Progenitor cell of endocrine pancreas (in vitro differentiated cells): Measurements from ENCODE around the gene SPAG16. TPM values are rescaled to one million over a fixed set of nuclear protein-coding genes. Genes with fewer than 3 reads are reported as not detected.

Source experiments
- DNase-seq: peaks from one replicate; pipeline ENCODE4 v3.0.0; 2021; ENCODE audit warnings: low spot score; ENCODE audit not compliant: unreplicated experiment
- H3K27ac Mint-ChIP-seq: 2 replicates; pipeline ENCODE4 v1.8.0; 2021; ENCODE audit warnings: mild to moderate bottlenecking, moderate library complexity, mixed read lengths
- H3K27me3 Mint-ChIP-seq: 2 replicates; pipeline ENCODE4 v1.8.0; 2021; ENCODE audit warnings: mixed read lengths
- H3K36me3 Mint-ChIP-seq: 2 replicates; pipeline ENCODE4 v1.8.0; 2022; ENCODE audit warnings: mixed read lengths; ENCODE audit not compliant: insufficient read depth
- H3K4me1 Mint-ChIP-seq: 2 replicates; pipeline ENCODE4 v1.8.0; 2021; ENCODE audit warnings: low read depth, mixed read lengths
- H3K4me3 Mint-ChIP-seq: 2 replicates; pipeline ENCODE4 v1.8.0; 2021; ENCODE audit warnings: low read depth, mild to moderate bottlenecking, moderate library complexity, mixed read lengths
- H3K9me3 Mint-ChIP-seq: 2 replicates; pipeline ENCODE4 v1.8.0; 2021; ENCODE audit warnings: low read depth, mixed read lengths
- total RNA-seq: library from RNA; stranded (reverse); gene quantifications from 2 replicates; pipeline ENCODE4 v1.2.1, GENCODE V29; 2021
- TF ChIP-seq, protein P1 (sequence below): fragments of 200-600 bp; sonication (generic); IDR thresholded peaks from one replicate; pipeline ENCODE4 v1.5.0; 2021; ENCODE audit warnings: antibody characterized with exemption, mild to moderate bottlenecking; ENCODE audit not compliant: unreplicated experiment

Gene SPAG16
- total RNA-seq, 1 donor from 2014 or later = 52.8 TPM

GRCh38 chr2:214244847-214245246, 960.6 kb downstream of the SPAG16 start:
- H3K36me3 Mint-ChIP-seq = no peaks in the 10 kb centered on the region
- TF ChIP-seq, protein P1, sequence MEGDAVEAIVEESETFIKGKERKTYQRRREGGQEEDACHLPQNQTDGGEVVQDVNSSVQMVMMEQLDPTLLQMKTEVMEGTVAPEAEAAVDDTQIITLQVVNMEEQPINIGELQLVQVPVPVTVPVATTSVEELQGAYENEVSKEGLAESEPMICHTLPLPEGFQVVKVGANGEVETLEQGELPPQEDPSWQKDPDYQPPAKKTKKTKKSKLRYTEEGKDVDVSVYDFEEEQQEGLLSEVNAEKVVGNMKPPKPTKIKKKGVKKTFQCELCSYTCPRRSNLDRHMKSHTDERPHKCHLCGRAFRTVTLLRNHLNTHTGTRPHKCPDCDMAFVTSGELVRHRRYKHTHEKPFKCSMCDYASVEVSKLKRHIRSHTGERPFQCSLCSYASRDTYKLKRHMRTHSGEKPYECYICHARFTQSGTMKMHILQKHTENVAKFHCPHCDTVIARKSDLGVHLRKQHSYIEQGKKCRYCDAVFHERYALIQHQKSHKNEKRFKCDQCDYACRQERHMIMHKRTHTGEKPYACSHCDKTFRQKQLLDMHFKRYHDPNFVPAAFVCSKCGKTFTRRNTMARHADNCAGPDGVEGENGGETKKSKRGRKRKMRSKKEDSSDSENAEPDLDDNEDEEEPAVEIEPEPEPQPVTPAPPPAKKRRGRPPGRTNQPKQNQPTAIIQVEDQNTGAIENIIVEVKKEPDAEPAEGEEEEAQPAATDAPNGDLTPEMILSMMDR = no peak
- H3K9me3 Mint-ChIP-seq = no peaks in the 10 kb centered on the region
- DNase-seq = no peak
- H3K27me3 Mint-ChIP-seq = no peaks in the 10 kb centered on the region
- H3K4me1 Mint-ChIP-seq = no peaks in the 10 kb centered on the region
- H3K4me3 Mint-ChIP-seq = no peak overlapping the region
- no peak overlapping the region for H3K27ac Mint-ChIP-seq

DNA sequence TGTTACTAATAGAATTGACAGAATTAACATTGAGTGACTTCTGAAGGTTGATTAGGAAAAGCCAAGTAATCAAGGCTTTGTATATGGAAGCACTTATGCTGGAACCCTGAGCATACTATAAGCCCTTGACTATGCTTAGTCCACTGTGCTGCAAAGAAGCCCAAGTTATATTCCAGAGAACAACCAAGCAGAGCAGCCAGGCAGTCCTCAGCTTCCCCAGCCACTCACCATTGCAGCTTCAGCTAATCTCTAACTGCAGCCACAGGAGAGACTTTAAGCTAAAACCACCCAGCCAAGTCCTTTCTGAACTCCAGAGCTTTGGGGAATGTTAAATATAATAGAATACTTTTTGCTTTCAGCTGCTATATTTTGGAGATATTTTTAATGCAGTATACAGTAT, 962.2 kb downstream of the SPAG16 start:
- TF ChIP-seq, protein P1 = no peak

GRCh38 chr2:214247531-214247930, 963.3 kb downstream of the SPAG16 start:
- Mint-ChIP-seq H3K4me3 (no peak overlapping the region), H3K4me1 (no peaks in the 10 kb centered on the region), H3K27me3 (no peaks in the 10 kb centered on the region), H3K36me3 (no peaks in the 10 kb centered on the region), H3K9me3 (no peaks in the 10 kb centered on the region), H3K27ac (no peak overlapping the region)
- DNase-seq = no peak
- TF ChIP-seq, protein P1 = no peak

More for the DNA sequence above, 962.2 kb downstream of the SPAG16 start:
- Mint-ChIP-seq H3K36me3 (no peaks in the 10 kb centered on the region), H3K27ac (no peak overlapping the region), H3K4me1 (no peaks in the 10 kb centered on the region), H3K9me3 (no peaks in the 10 kb centered on the region), H3K4me3 (no peak overlapping the region), H3K27me3 (no peaks in the 10 kb centered on the region)
- no peak for DNase-seq

- no peak for DNase-seq
- Mint-ChIP-seq H3K27me3 (no peaks in the 10 kb centered on the region), H3K36me3 (no peaks in the 10 kb centered on the region), H3K4me3 (no peak overlapping the region), H3K4me1 (no peaks in the 10 kb centered on the region), H3K27ac (no peak overlapping the region), H3K9me3 (peaks cover 7% of the 10 kb centered on the region)
- TF ChIP-seq, protein P1 = no peak
These were observed 970.8 kb downstream of the SPAG16 start for GRCh38 chr2:214255046-214255445.

GRCh38 chr2:214261683-214262082, 977.4 kb downstream of the SPAG16 start:
- no peak overlapping the region for H3K4me3 Mint-ChIP-seq
- no peaks in the 10 kb centered on the region for H3K27me3 Mint-ChIP-seq
- TF ChIP-seq, protein P1 = no peak
- no peaks in the 10 kb centered on the region for H3K36me3 Mint-ChIP-seq
- H3K27ac Mint-ChIP-seq = no peak overlapping the region
- H3K9me3 Mint-ChIP-seq = no peaks in the 10 kb centered on the region
- no peak for DNase-seq
- H3K4me1 Mint-ChIP-seq = no peaks in the 10 kb centered on the region
